HEK293 (cell line): ENCODE data around the gene CSTPP1.

Source experiments
- CTCF ChIP-seq: fragments of 450-650 bp; formaldehyde crosslinking; IDR thresholded peaks from 2 replicates; pipeline ENCODE4 v1.5.1; 2016; ENCODE audit warnings: missing biosample characterization, missing genetic modification characterization
- ZNF280C ChIP-seq: fragments of 450-650 bp; formaldehyde crosslinking; IDR thresholded peaks from 2 replicates; pipeline ENCODE4 v1.5.1; 2016; ENCODE audit warnings: missing biosample characterization, missing genetic modification characterization
- ZNF518A ChIP-seq: fragments of 450-650 bp; formaldehyde crosslinking; conservative IDR thresholded peaks from 2 replicates; pipeline ENCODE4 v1.5.1; 2016; ENCODE audit warnings: low read depth, missing biosample characterization, missing genetic modification characterization
- ZNF785 ChIP-seq: fragments of 450-650 bp; formaldehyde crosslinking; IDR thresholded peaks from 2 replicates; pipeline ENCODE4 v1.5.1; 2016; ENCODE audit warnings: missing biosample characterization, missing genetic modification characterization
- TF ChIP-seq, protein P1 (sequence below): fragments of 450-650 bp; formaldehyde crosslinking; IDR thresholded peaks from 2 replicates; pipeline ENCODE4 v1.5.1; 2016; ENCODE audit warnings: missing biosample characterization, missing genetic modification characterization, low read depth

GRCh38 chr11:46981436-46981835, 44.9 kb downstream of the CSTPP1 start:
- no peak for TF ChIP-seq CTCF (tag by site-specific recombination)
- TF ChIP-seq ZNF518A = no peak
- no peak for TF ChIP-seq ZNF785 (tag by site-specific recombination)
- no peak for TF ChIP-seq ZNF280C (tag by site-specific recombination)
- TF ChIP-seq, protein P1, sequence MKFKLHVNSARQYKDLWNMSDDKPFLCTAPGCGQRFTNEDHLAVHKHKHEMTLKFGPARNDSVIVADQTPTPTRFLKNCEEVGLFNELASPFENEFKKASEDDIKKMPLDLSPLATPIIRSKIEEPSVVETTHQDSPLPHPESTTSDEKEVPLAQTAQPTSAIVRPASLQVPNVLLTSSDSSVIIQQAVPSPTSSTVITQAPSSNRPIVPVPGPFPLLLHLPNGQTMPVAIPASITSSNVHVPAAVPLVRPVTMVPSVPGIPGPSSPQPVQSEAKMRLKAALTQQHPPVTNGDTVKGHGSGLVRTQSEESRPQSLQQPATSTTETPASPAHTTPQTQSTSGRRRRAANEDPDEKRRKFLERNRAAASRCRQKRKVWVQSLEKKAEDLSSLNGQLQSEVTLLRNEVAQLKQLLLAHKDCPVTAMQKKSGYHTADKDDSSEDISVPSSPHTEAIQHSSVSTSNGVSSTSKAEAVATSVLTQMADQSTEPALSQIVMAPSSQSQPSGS (tag by site-specific recombination) = no peak
